ENCODE data around the gene CRACR2A.

Gene CRACR2A

DNA sequence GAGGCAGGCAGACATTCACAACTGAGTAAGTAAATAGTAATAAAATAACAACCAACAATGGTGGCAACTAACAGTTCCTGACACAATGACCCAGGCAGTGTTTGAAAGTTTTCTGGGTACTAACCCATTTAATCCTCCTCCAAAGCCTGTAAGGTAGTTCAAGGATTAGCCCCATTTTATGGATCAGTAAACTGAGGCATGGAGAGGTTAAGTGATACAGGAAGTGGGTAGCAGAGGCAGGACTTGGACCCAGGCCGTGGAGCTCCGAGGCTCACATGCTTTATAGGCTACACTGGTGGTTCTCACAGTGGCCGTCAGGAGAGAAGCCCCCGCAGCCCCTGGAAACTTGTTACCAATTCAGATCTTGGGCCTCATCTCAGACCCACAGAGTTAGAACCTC lies 17.5 kb downstream of the CRACR2A start:
- no peak for DNase-seq (ENCODE audit: low read depth)
- H3K4me3 ChIP-seq (ENCODE audit: low read depth, low read length), result no peak overlapping the region
- TF ChIP-seq, protein P1, sequence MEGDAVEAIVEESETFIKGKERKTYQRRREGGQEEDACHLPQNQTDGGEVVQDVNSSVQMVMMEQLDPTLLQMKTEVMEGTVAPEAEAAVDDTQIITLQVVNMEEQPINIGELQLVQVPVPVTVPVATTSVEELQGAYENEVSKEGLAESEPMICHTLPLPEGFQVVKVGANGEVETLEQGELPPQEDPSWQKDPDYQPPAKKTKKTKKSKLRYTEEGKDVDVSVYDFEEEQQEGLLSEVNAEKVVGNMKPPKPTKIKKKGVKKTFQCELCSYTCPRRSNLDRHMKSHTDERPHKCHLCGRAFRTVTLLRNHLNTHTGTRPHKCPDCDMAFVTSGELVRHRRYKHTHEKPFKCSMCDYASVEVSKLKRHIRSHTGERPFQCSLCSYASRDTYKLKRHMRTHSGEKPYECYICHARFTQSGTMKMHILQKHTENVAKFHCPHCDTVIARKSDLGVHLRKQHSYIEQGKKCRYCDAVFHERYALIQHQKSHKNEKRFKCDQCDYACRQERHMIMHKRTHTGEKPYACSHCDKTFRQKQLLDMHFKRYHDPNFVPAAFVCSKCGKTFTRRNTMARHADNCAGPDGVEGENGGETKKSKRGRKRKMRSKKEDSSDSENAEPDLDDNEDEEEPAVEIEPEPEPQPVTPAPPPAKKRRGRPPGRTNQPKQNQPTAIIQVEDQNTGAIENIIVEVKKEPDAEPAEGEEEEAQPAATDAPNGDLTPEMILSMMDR (IDR thresholded peaks at IDR 0.05; ENCODE audit: insufficient read depth, low read depth, low read length, missing control alignments), result no peak

DNA sequence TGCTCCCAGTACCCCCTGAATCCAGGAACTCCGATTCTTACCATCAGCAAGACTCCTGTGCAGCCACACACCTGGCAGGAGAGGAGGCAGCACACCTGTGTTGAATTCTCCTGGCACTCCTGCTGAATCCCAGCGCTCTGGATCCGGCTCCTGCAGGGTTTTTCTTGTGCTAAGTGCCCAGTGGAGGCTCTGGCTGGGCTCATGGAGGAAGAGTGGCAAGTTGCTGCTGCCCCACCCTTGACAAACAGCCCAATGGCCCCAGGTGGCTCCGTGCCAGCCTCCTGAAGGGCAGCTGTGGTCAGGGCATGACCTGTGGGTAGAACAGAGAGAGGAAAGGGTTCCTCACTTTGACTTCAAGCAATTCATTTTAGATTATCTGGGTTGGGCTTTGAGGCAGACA lies 20.0 kb downstream of the CRACR2A start:
- TF ChIP-seq, protein P1 (IDR thresholded peaks at IDR 0.05; ENCODE audit: insufficient read depth, low read depth, low read length, missing control alignments), result no peak
- H3K4me3 ChIP-seq (ENCODE audit: low read depth, low read length), result no peak overlapping the region
- DNase-seq (ENCODE audit: low read depth), result no peak

DNA sequence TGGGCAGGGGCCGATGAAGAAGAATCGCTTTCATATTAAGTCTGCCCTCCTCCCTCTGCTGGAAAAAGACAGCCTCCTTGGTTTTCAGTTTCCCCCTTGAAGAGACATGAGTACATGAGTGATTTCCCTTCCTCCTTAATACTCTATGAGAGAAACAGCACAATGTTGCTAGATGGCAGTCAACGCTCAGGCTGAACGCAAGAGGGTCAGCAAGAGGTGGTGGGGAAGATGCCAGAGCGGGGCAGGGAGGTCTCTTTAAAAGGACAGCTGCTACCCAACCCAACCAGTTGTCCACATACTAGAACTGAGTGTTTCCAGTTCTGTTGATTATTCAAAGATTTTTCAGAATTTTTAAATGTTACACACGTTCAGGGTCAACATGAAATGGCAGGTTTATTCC lies 22.8 kb downstream of the CRACR2A start:
- H3K4me3 ChIP-seq (ENCODE audit: low read depth, low read length), result no peak overlapping the region
- DNase-seq (ENCODE audit: low read depth), result no peak
- TF ChIP-seq, protein P1 (IDR thresholded peaks at IDR 0.05; ENCODE audit: insufficient read depth, low read depth, low read length, missing control alignments), result no peak

DNA sequence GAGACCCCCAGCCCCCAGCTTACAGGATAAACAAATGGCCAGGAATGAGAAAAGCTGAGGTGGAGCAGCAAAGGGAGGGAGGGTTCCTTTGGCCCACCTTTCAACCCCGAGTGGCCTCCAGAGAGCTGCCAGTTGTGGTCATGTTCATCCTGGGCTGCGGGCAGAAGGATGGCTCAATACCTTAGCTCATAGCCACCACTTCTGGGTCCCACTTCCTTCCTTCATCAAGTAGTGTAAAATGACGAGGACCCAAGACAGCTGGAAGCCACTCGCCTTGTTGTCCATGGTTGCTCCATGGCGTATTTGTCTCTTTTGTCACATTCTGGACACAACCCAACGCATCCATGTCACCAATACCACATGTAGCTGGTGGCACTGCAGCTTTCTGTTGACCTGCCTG lies 24.2 kb downstream of the CRACR2A start:
- TF ChIP-seq, protein P1 (IDR thresholded peaks at IDR 0.05; ENCODE audit: insufficient read depth, low read depth, low read length, missing control alignments), result no peak
- DNase-seq (ENCODE audit: low read depth), result no peak
- no peak overlapping the region for H3K4me3 ChIP-seq (ENCODE audit: low read depth, low read length)

DNA sequence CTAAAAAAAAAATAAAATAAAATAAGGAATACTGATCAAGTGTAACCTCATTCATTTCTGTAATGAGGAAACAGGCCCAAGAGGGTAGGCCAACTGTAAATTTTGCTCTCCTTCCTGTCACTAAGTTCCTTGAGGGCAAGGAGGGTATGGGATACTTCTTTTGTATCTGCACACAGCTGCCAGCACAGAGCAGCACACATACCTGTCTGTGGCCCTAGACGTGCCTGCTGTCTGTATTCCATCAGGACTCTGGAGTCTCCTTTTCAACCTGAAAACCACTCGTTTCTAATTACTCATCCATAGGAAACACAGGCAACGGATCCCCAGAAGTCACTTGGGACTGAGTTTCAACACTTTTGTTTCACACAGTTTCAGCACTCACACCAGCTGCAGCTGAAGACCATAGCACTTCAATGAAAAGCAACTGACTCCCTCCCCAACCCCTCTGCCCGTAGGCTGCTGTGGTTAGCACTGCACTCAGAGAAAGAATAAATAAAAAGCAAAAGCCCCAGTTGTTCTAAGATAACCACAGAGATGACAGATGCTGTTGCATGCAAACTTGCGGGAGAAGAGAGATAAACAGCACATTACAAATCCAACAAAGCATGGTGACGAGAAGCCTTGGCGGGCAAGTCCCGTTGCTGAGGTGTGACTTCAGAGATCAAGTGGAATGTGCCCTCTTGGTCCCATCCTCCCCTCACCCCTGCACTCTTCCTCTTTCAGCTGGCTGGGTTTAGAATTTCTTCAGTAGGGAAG lies 24.9 kb downstream of the CRACR2A start:
- H3K4me3 ChIP-seq (ENCODE audit: low read depth, low read length), result no peak overlapping the region

DNA sequence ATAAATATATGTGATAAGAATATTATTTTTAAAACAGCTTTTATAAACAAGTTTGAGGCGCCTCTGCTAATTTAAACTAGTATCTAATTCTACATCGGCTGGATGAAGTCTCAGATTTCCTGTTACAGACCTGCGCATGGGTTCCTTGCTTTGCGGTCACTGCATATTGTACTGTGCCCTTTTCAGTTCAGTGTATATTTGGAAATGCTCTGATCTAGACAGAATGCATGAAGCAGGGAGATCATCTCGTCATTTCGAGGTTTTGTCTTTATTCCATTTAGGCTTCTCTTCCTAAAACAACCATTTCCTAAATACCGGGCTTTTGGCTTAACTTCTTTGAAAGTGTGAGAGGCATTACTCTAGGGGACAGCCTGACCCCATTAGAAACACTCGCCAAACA lies 25.6 kb downstream of the CRACR2A start:
- no peak for DNase-seq (ENCODE audit: low read depth)
- H3K4me3 ChIP-seq (ENCODE audit: low read depth, low read length), result no peak overlapping the region
- TF ChIP-seq, protein P1 (IDR thresholded peaks at IDR 0.05; ENCODE audit: insufficient read depth, low read depth, low read length, missing control alignments), result no peak

More for the DNA sequence above, 24.9 kb downstream of the CRACR2A start:
- TF ChIP-seq, protein P1 (IDR thresholded peaks at IDR 0.05; ENCODE audit: insufficient read depth, low read depth, low read length, missing control alignments), result no peak
- peak; percentile 10 for DNase-seq (ENCODE audit: low read depth)

DNA sequence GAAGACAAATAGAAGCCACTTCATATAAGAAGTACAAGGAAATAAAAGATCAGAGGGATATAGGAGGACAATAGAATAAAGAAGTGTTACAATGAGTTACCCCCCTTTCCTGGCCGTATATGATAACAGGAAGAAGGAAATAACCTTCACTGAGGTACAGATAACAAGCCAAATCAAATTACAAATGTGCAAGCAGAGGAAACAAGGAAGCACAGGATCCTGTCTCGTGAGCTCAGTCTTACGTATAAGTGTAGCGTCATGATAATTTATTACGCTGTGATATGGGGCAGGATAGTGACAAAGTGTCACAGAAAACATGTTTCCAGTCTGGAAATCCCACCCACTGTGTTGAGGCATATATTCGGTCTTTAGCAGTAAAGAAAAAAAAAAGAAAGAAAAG lies 26.5 kb downstream of the CRACR2A start:
- DNase-seq (ENCODE audit: low read depth), result no peak
- no peak overlapping the region for H3K4me3 ChIP-seq (ENCODE audit: low read depth, low read length)
- TF ChIP-seq, protein P1 (IDR thresholded peaks at IDR 0.05; ENCODE audit: insufficient read depth, low read depth, low read length, missing control alignments), result no peak
